Kidney (tissue), 14 donors: ENCODE results near the gene ZNF516. TPM values are rescaled to one million over a fixed set of nuclear protein-coding genes. Genes with fewer than 3 reads are reported as not detected.

Experiments used
- DNase-seq, 5 donors: peaks; one replicate each; pipeline ENCODE4 v3.0.0-alpha.2; 2013 to 2020
- FAIRE-seq: peaks from 2 replicates; lab custom pipeline; 2012; peaks lifted over from hg19 to GRCh38; lab: Jason Lieb, UNC
- H3K27ac ChIP-seq, 2 donors: one replicate each; pipeline ENCODE4 v1.7.0; 2013; ENCODE audit warnings: low read depth in 2 of 2, low read length in 2 of 2, inconsistent platforms in 1 of 2
- H3K27me3 ChIP-seq: one replicate; pipeline ENCODE4 v1.7.1; 2013; ENCODE audit warnings: low read length, inconsistent platforms; ENCODE audit not compliant: control insufficient read depth, insufficient read depth
- H3K36me3 ChIP-seq, 3 donors: one replicate each; pipeline versions ENCODE4 v1.7.0 to v1.7.1; 2013; ENCODE audit warnings: low read length in 3 of 3, control low read depth in 1 of 3, inconsistent platforms in 1 of 3; ENCODE audit not compliant: insufficient read depth in 3 of 3, control insufficient read depth in 2 of 3
- H3K4me1 ChIP-seq, 3 donors: one replicate each; pipeline versions ENCODE4 v1.7.0 to v1.7.1; 2013; ENCODE audit warnings: low read length in 3 of 3, inconsistent platforms in 1 of 3, low read depth in 1 of 3; ENCODE audit not compliant: control insufficient read depth in 2 of 3, insufficient read depth in 2 of 3
- H3K4me3 ChIP-seq, 3 donors: one replicate each; pipeline versions ENCODE4 v1.7.0 to v1.8.1; 2013; ENCODE audit warnings: low read length in 3 of 3, control low read depth in 1 of 3, inconsistent platforms in 1 of 3
- H3K9ac ChIP-seq, 3 donors: one replicate each; pipeline versions ENCODE4 v1.7.0 to v1.7.1; 2013; ENCODE audit warnings: low read length in 3 of 3, control low read depth in 1 of 3, inconsistent platforms in 1 of 3
- H3K9me3 ChIP-seq, 3 donors: one replicate each; pipeline versions ENCODE4 v1.7.0 to v1.7.1; 2013; ENCODE audit warnings: low read length in 3 of 3, control low read depth in 1 of 3, inconsistent platforms in 1 of 3; ENCODE audit not compliant: control insufficient read depth in 2 of 3, insufficient read depth in 1 of 3
- intact Hi-C: fragments of 100-400 bp; cut with DNase I; formaldehyde crosslinking; loops from one replicate; pipeline ENCODE4 v1.11.1; 2022
- polyA plus RNA-seq: library from polyadenylated mRNA; stranded (reverse); fragments of 350-450 nt; fragmentation: Illumina TruSeq; extraction: RNeasy Lipid Tissue Mini Kit (QIAGEN cat#74804); gene quantifications from one replicate; pipeline ENCODE4 v1.2.3, GENCODE V29; 2014; ENCODE audit warnings: low read depth, low replicate concordance; ENCODE audit not compliant: insufficient read depth
- total RNA-seq: library from RNA; stranded (reverse); fragmentation: NEBNext Ultra II Directional; extraction: Animal tissue kit (Norgen Biotek cat#: 25700); gene quantifications from one replicate; pipeline ENCODE4 v1.2.1, GENCODE V29; 2021
- TF ChIP-seq, protein P1 (sequence below): IDR thresholded peaks from 3 replicates; pipeline ENCODE4 v1.5.1; 2012; ENCODE audit warnings: mild to moderate bottlenecking, moderate library complexity, borderline replicate concordance; ENCODE audit not compliant: insufficient read depth; ENCODE audit errors: extremely low read depth
- donor health status: control.
- donor health status: control.
- donor health status: control.
- donor health status: control.
- donor health status: control.
- donor health status: DM: yes; HTN: yes; CAD: no.
- donor health status: Normal renal cell carcinoma (clear cell type).

ZNF516 gene
- total and polyA plus RNA-seq, 2 donors from 2014 or later = 6.7 to 28.7 TPM

DNA sequence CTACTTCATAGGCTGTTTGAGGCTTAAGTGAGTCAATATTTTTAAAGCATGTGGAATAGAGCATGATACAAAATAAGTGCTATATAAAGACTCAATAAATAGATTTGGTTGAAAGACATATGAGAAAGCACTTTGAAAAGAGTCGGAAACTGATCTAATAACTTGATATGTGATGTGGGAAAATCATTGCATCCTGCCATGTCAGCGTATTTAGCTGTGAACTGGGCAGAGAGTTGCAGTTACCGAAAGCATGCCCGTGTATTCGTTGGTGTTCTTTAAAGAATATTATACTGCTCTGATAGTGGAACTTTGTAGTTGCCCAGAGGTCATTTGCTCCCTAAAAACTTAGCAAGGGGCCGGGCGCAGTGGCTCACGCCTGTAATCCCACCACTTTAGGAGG lies 37.8 kb upstream of the ZNF516 start:
- no peak for FAIRE-seq
- no peaks in the 10 kb centered on the region for H3K27me3 ChIP-seq
- intact Hi-C loops = no loop called here
- no peak overlapping the region for H3K9ac ChIP-seq
- DNase-seq = no peak
- no peak overlapping the region for H3K4me3 ChIP-seq
- TF ChIP-seq, protein P1, sequence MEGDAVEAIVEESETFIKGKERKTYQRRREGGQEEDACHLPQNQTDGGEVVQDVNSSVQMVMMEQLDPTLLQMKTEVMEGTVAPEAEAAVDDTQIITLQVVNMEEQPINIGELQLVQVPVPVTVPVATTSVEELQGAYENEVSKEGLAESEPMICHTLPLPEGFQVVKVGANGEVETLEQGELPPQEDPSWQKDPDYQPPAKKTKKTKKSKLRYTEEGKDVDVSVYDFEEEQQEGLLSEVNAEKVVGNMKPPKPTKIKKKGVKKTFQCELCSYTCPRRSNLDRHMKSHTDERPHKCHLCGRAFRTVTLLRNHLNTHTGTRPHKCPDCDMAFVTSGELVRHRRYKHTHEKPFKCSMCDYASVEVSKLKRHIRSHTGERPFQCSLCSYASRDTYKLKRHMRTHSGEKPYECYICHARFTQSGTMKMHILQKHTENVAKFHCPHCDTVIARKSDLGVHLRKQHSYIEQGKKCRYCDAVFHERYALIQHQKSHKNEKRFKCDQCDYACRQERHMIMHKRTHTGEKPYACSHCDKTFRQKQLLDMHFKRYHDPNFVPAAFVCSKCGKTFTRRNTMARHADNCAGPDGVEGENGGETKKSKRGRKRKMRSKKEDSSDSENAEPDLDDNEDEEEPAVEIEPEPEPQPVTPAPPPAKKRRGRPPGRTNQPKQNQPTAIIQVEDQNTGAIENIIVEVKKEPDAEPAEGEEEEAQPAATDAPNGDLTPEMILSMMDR = no peak
- no peak overlapping the region for H3K27ac ChIP-seq
- H3K4me1 ChIP-seq = peaks cover 0 to 3% (median 0%) of the 10 kb centered on the region in 3 donors
- no peaks in the 10 kb centered on the region for H3K36me3 ChIP-seq
- no peaks in the 10 kb centered on the region for H3K9me3 ChIP-seq

DNA sequence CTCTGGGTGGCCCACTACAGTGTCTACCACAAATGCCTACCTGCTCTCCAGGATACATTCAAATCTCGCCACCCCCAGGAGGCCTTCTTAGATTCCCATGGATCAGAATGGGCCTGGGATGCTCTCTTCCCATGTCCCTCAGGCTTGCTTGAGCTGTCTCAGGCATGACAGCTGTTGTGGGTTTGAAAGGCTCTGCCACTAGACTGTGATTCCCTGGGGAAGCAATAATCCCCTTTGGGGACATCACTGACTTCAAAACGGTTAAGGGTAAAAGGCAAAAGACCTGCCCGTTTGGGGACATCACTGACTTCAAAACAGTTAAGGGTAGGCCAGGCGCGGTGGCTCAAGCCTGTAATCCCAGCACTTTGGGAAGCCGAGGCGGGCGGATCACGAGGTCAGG lies 35.8 kb upstream of the ZNF516 start:
- Histone ChIP-seq H3K4me3 (no peak overlapping the region), H3K4me1 (peaks cover 0 to 3% (median 0%) of the 10 kb centered on the region in 3 donors), H3K36me3 (no peaks in the 10 kb centered on the region), H3K27ac (no peak overlapping the region), H3K27me3 (no peaks in the 10 kb centered on the region), H3K9ac (no peak overlapping the region), H3K9me3 (no peaks in the 10 kb centered on the region)
- FAIRE-seq = no peak
- intact Hi-C loops = no loop called here
- DNase-seq = no peak
- TF ChIP-seq, protein P1 = no peak

DNA sequence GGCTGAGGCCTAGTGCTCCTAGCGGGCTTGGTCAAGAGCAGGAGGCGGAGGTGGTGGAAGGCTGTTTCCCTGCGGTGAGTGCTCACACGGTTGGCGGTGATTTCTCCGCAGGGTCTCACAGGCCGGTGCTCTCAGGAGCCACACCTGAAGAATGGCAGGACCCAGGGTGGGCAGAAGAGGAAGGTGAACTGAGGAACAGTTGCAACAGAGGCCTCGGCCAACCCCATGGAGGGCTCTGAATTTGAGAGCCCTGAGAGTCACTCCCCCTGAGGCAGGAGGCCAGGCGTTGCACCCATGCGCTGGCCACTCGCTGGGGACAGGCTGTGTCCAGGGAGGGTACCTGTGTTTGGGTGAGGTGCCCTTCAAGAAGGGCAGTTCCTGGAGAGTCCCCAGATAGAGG lies 35.3 kb upstream of the ZNF516 start:
- no peak overlapping the region for H3K9ac ChIP-seq
- H3K4me3 ChIP-seq = no peak overlapping the region
- TF ChIP-seq, protein P1 = no peak
- FAIRE-seq (no peak), DNase-seq (no peak)
- H3K9me3 ChIP-seq = no peaks in the 10 kb centered on the region
- H3K27ac ChIP-seq = no peak overlapping the region
- H3K27me3 ChIP-seq = no peaks in the 10 kb centered on the region
- no peaks in the 10 kb centered on the region for H3K36me3 ChIP-seq
- peaks cover 0 to 3% (median 0%) of the 10 kb centered on the region in 3 donors for H3K4me1 ChIP-seq
- intact Hi-C loops = no loop called here

DNA sequence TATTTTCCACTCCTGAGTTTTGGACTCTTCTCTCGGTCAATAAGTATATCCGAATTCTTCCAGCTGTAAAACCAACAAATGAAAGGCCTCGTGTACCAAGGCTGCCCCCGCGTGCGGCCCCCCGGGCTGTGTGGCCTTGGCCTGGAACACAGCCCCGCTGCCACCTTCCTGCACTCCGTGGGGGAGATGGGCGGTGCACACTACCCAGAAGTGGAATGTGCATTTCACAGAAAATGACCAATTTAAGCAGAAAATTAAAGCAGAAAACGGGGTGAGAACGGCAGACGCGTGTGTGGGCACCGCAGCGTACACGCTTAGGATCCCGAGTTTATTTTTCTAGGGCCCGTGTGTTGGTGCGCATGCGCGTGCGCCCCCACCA lies 34.4 kb upstream of the ZNF516 start:
- Histone ChIP-seq H3K9ac (peak overlapping the region in 2 of 3 donors; percentile 38 to 73), H3K27ac (peak overlapping the region in 1 of 2 donors; percentile 23), H3K4me1 (peaks cover 0 to 3% (median 0%) of the 10 kb centered on the region in 3 donors), H3K36me3 (no peaks in the 10 kb centered on the region), H3K27me3 (no peaks in the 10 kb centered on the region), H3K9me3 (no peaks in the 10 kb centered on the region), H3K4me3 (peak overlapping the region; percentile 60 to 86 (median 65))
- DNase-seq = no peak
- no peak for FAIRE-seq
- intact Hi-C loops = no loop called here
- TF ChIP-seq, protein P1 = no peak
